WTC11 (cell line): ENCODE results near the gene CNTNAP2. TPM values are rescaled to one million over a fixed set of nuclear protein-coding genes. Genes with fewer than 3 reads are reported as not detected.

Experiments
- ATAC-seq: fragments of 200-7000 bp; cut with Tn5 transposase; 2 replicates; pipeline ENCODE4 v1.10.0; 2021; ENCODE audit warnings: mild to moderate bottlenecking, moderate library complexity
- CTCF ChIA-PET: fragments of 300-600 bp; sonication (Branson Sonifier 250); formaldehyde crosslinking; loops from one replicate; lab custom pipeline; 2021; ENCODE audit warnings: antibody characterized with exemption; lab: Charles Lee
- POLR2A ChIA-PET: fragments of 350-600 bp; sonication (Branson Sonifier 250); formaldehyde crosslinking; loops from one replicate; lab custom pipeline; 2021; ENCODE audit warnings: antibody characterized with exemption; lab: Charles Lee
- DNase-seq: peaks from one replicate; pipeline ENCODE4 v3.0.0; 2021; ENCODE audit warnings: low spot score
- H3K27ac Mint-ChIP-seq: 2 replicates; pipeline ENCODE4 v1.8.0; 2021; ENCODE audit warnings: mixed read lengths
- H3K27me3 Mint-ChIP-seq: 2 replicates; pipeline ENCODE4 v1.8.0; 2021; ENCODE audit warnings: low read depth, mild to moderate bottlenecking, moderate library complexity, mixed read lengths
- H3K36me3 Mint-ChIP-seq: 2 replicates; pipeline ENCODE4 v1.8.0; 2021; ENCODE audit warnings: mixed read lengths
- H3K4me1 Mint-ChIP-seq: 2 replicates; pipeline ENCODE4 v1.8.0; 2022; ENCODE audit warnings: mixed read lengths
- H3K4me3 Mint-ChIP-seq: 2 replicates; pipeline ENCODE4 v1.8.0; 2021; ENCODE audit warnings: mild to moderate bottlenecking, moderate library complexity, mixed read lengths
- H3K9me3 Mint-ChIP-seq: 2 replicates; pipeline ENCODE4 v1.8.0; 2021; ENCODE audit warnings: mixed read lengths
- ATF1 ChIP-seq: sonication (generic); formaldehyde crosslinking; IDR thresholded peaks from 2 replicates; pipeline ENCODE4 v1.8.1; 2023; ENCODE audit warnings: mild to moderate bottlenecking, moderate library complexity, missing genetic modification reagents
- CREB1 ChIP-seq: sonication (generic); formaldehyde crosslinking; IDR thresholded peaks from 2 replicates; pipeline ENCODE4 v1.8.0; 2023; ENCODE audit warnings: mild to moderate bottlenecking, missing genetic modification reagents
- FOXP1 ChIP-seq: sonication (generic); formaldehyde crosslinking; IDR thresholded peaks from 2 replicates; pipeline ENCODE4 v1.8.0; 2022; ENCODE audit warnings: missing genetic modification reagents, mild to moderate bottlenecking, moderate library complexity, borderline replicate concordance
- GRHL2 ChIP-seq: fragments of 250-450 bp; sonication (Bioruptor Pico); IDR thresholded peaks from 2 replicates; pipeline ENCODE4 v1.8.0; 2022; ENCODE audit warnings: mild to moderate bottlenecking, moderate library complexity; ENCODE audit not compliant: insufficient replicate concordance, severe bottlenecking
- GTF2I ChIP-seq: fragments of 250-450 bp; sonication (Bioruptor Pico); conservative IDR thresholded peaks from 2 replicates; pipeline ENCODE4 v1.4.0; 2021; ENCODE audit warnings: mild to moderate bottlenecking
- MYBL2 ChIP-seq: sonication (generic); formaldehyde crosslinking; IDR thresholded peaks from 2 replicates; pipeline ENCODE4 v1.8.1; 2023; ENCODE audit warnings: mild to moderate bottlenecking, moderate library complexity, missing genetic modification reagents
- TCF7 ChIP-seq: sonication (generic); formaldehyde crosslinking; IDR thresholded peaks from 2 replicates; pipeline ENCODE4 v1.8.0; 2022; ENCODE audit warnings: mild to moderate bottlenecking, low read depth, missing genetic modification reagents, moderate library complexity
- total RNA-seq: library from RNA; stranded (reverse); gene quantifications from 3 replicates; pipeline ENCODE4 v1.2.3, GENCODE V29; 2021
- TF ChIP-seq, protein P1 (sequence below): sonication (generic); formaldehyde crosslinking; IDR thresholded peaks from 2 replicates; pipeline ENCODE4 v1.8.1; 2023; ENCODE audit warnings: mild to moderate bottlenecking, missing genetic modification reagents
- TF ChIP-seq, protein P2 (sequence below): sonication (generic); formaldehyde crosslinking; IDR thresholded peaks from 2 replicates; pipeline ENCODE4 v1.8.0; 2023; ENCODE audit warnings: missing genetic modification reagents, mild to moderate bottlenecking, borderline replicate concordance
- TF ChIP-seq, protein P3 (sequence below): sonication (generic); formaldehyde crosslinking; IDR thresholded peaks from 2 replicates; pipeline ENCODE4 v1.8.1; 2023; ENCODE audit warnings: mild to moderate bottlenecking, missing genetic modification reagents, moderate library complexity
- TF ChIP-seq, protein P4 (sequence below): sonication (generic); formaldehyde crosslinking; IDR thresholded peaks from 2 replicates; pipeline ENCODE4 v1.8.1; 2022; ENCODE audit warnings: mild to moderate bottlenecking, missing genetic modification reagents, moderate library complexity, borderline replicate concordance
- TF ChIP-seq, protein P5 (sequence below): sonication (generic); formaldehyde crosslinking; IDR thresholded peaks from 2 replicates; pipeline ENCODE4 v1.8.1; 2022; ENCODE audit warnings: missing genetic modification reagents, borderline replicate concordance
- TF ChIP-seq, protein P6 (sequence below): sonication (generic); formaldehyde crosslinking; IDR thresholded peaks from 2 replicates; pipeline ENCODE4 v1.8.1; 2022; ENCODE audit warnings: mild to moderate bottlenecking, moderate library complexity, missing genetic modification reagents
- TF ChIP-seq, protein P7 (sequence below): sonication (generic); formaldehyde crosslinking; IDR thresholded peaks from 2 replicates; pipeline ENCODE4 v1.8.0; 2022; ENCODE audit warnings: mild to moderate bottlenecking, missing genetic modification reagents
- TF ChIP-seq, protein P8 (sequence below): sonication (generic); formaldehyde crosslinking; IDR thresholded peaks from 2 replicates; pipeline ENCODE4 v1.8.1; 2023; ENCODE audit warnings: mild to moderate bottlenecking, moderate library complexity, missing genetic modification reagents

CNTNAP2 gene
- total RNA-seq, 1 experiment from 2014 or later, result 63.8 TPM

DNA sequence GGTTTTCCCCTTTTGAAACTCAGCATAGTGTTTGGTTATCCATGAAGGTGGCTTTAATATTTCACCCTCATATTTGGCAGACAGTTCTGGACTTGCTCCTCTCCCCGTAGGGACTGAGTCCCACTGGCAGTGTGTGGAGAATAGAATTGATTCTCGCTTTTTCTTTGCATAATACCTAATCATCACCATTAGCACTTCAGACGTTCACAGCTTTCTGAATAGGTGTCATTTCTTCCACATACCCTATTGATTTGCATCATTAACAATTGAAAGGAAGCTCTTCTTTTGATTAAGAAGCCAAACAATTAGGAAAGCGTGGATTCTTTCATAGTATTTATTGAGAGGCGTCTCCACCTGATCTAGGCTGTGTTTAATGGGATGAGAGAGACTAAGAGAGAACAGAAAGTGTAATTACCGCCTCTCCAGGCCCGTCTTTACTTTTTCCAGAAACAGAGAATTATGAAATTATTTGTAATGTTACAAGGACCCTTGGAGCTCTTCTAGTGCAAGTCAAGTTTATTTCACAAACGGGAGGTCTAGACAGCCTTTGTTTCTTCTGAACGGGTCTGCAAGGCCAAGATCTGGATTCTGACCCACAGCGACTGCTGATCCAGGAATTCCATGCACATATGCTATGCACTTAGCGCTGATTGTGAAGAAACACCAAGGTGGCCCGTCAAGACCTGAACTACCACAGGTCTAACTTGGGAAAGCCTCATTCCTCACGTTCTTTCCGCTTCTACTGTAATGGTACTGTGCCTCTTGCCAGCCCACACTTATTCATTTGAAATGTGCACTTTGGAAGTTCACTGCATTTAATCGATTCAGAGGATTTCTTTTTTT is 2224.1 kb downstream of the CNTNAP2 start:
- DNase-seq (no peak), ATAC-seq (no peak; the same call in 1 of the 2 replicates)
- Mint-ChIP-seq H3K4me3 (peak overlapping the region; percentile 92), H3K9me3 (no peaks in the 10 kb centered on the region), H3K4me1 (peaks cover 83% of the 10 kb centered on the region), H3K36me3 (peaks cover 10% of the 10 kb centered on the region; the same call in 1 of the 2 replicates), H3K27ac (no peak overlapping the region), H3K27me3 (peaks cover 3% of the 10 kb centered on the region; the same call in 1 of the 2 replicates)
- TF ChIP-seq, protein P1, sequence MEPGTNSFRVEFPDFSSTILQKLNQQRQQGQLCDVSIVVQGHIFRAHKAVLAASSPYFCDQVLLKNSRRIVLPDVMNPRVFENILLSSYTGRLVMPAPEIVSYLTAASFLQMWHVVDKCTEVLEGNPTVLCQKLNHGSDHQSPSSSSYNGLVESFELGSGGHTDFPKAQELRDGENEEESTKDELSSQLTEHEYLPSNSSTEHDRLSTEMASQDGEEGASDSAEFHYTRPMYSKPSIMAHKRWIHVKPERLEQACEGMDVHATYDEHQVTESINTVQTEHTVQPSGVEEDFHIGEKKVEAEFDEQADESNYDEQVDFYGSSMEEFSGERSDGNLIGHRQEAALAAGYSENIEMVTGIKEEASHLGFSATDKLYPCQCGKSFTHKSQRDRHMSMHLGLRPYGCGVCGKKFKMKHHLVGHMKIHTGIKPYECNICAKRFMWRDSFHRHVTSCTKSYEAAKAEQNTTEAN (CRISPR knock-in tag), result no peak
- no peak for TF ChIP-seq ATF1 (CRISPR knock-in tag)
- TF ChIP-seq, protein P2, sequence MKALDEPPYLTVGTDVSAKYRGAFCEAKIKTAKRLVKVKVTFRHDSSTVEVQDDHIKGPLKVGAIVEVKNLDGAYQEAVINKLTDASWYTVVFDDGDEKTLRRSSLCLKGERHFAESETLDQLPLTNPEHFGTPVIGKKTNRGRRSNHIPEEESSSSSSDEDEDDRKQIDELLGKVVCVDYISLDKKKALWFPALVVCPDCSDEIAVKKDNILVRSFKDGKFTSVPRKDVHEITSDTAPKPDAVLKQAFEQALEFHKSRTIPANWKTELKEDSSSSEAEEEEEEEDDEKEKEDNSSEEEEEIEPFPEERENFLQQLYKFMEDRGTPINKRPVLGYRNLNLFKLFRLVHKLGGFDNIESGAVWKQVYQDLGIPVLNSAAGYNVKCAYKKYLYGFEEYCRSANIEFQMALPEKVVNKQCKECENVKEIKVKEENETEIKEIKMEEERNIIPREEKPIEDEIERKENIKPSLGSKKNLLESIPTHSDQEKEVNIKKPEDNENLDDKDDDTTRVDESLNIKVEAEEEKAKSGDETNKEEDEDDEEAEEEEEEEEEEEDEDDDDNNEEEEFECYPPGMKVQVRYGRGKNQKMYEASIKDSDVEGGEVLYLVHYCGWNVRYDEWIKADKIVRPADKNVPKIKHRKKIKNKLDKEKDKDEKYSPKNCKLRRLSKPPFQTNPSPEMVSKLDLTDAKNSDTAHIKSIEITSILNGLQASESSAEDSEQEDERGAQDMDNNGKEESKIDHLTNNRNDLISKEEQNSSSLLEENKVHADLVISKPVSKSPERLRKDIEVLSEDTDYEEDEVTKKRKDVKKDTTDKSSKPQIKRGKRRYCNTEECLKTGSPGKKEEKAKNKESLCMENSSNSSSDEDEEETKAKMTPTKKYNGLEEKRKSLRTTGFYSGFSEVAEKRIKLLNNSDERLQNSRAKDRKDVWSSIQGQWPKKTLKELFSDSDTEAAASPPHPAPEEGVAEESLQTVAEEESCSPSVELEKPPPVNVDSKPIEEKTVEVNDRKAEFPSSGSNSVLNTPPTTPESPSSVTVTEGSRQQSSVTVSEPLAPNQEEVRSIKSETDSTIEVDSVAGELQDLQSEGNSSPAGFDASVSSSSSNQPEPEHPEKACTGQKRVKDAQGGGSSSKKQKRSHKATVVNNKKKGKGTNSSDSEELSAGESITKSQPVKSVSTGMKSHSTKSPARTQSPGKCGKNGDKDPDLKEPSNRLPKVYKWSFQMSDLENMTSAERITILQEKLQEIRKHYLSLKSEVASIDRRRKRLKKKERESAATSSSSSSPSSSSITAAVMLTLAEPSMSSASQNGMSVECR (CRISPR knock-in tag), result no peak
- TF ChIP-seq GTF2I (CRISPR knock-in tag), result no peak
- TF ChIP-seq GRHL2 (CRISPR knock-in tag), result no peak
- TF ChIP-seq, protein P3, sequence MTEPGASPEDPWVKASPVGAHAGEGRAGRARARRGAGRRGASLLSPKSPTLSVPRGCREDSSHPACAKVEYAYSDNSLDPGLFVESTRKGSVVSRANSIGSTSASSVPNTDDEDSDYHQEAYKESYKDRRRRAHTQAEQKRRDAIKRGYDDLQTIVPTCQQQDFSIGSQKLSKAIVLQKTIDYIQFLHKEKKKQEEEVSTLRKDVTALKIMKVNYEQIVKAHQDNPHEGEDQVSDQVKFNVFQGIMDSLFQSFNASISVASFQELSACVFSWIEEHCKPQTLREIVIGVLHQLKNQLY, result no peak
- TF ChIP-seq, protein P4, sequence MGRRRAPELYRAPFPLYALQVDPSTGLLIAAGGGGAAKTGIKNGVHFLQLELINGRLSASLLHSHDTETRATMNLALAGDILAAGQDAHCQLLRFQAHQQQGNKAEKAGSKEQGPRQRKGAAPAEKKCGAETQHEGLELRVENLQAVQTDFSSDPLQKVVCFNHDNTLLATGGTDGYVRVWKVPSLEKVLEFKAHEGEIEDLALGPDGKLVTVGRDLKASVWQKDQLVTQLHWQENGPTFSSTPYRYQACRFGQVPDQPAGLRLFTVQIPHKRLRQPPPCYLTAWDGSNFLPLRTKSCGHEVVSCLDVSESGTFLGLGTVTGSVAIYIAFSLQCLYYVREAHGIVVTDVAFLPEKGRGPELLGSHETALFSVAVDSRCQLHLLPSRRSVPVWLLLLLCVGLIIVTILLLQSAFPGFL, result no peak
- TF ChIP-seq MYBL2 (CRISPR knock-in tag), result no peak
- TF ChIP-seq, protein P5, sequence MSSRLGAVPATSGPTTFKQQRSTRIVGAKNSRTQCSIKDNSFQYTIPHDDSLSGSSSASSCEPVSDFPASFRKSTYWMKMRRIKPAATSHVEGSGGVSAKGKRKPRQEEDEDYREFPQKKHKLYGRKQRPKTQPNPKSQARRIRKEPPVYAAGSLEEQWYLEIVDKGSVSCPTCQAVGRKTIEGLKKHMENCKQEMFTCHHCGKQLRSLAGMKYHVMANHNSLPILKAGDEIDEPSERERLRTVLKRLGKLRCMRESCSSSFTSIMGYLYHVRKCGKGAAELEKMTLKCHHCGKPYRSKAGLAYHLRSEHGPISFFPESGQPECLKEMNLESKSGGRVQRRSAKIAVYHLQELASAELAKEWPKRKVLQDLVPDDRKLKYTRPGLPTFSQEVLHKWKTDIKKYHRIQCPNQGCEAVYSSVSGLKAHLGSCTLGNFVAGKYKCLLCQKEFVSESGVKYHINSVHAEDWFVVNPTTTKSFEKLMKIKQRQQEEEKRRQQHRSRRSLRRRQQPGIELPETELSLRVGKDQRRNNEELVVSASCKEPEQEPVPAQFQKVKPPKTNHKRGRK (CRISPR knock-in tag), result no peak
- TF ChIP-seq, protein P6, sequence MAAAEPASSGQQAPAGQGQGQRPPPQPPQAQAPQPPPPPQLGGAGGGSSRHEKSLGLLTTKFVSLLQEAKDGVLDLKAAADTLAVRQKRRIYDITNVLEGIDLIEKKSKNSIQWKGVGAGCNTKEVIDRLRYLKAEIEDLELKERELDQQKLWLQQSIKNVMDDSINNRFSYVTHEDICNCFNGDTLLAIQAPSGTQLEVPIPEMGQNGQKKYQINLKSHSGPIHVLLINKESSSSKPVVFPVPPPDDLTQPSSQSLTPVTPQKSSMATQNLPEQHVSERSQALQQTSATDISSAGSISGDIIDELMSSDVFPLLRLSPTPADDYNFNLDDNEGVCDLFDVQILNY (CRISPR knock-in tag), result no peak
- TF ChIP-seq CREB1 (CRISPR knock-in tag), result no peak
- no peak for TF ChIP-seq FOXP1 (CRISPR knock-in tag)
- TF ChIP-seq, protein P7, sequence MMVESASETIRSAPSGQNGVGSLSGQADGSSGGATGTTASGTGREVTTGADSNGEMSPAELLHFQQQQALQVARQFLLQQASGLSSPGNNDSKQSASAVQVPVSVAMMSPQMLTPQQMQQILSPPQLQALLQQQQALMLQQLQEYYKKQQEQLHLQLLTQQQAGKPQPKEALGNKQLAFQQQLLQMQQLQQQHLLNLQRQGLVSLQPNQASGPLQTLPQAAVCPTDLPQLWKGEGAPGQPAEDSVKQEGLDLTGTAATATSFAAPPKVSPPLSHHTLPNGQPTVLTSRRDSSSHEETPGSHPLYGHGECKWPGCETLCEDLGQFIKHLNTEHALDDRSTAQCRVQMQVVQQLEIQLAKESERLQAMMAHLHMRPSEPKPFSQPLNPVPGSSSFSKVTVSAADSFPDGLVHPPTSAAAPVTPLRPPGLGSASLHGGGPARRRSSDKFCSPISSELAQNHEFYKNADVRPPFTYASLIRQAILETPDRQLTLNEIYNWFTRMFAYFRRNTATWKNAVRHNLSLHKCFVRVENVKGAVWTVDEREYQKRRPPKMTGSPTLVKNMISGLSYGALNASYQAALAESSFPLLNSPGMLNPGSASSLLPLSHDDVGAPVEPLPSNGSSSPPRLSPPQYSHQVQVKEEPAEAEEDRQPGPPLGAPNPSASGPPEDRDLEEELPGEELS (CRISPR knock-in tag), result no peak
- TF ChIP-seq, protein P8, sequence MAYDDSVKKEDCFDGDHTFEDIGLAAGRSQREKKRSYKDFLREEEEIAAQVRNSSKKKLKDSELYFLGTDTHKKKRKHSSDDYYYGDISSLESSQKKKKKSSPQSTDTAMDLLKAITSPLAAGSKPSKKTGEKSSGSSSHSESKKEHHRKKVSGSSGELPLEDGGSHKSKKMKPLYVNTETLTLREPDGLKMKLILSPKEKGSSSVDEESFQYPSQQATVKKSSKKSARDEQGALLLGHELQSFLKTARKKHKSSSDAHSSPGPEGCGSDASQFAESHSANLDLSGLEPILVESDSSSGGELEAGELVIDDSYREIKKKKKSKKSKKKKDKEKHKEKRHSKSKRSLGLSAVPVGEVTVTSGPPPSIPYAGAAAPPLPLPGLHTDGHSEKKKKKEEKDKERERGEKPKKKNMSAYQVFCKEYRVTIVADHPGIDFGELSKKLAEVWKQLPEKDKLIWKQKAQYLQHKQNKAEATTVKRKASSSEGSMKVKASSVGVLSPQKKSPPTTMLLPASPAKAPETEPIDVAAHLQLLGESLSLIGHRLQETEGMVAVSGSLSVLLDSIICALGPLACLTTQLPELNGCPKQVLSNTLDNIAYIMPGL (CRISPR knock-in tag), result no peak
- TF ChIP-seq TCF7, result no peak
- ChIA-PET POLR2A (no interaction called here), CTCF (interaction anchor here (0.7 kb wide), 1 partner anchor 624 kb away, joined by 3 read pairs; no protein-coding TSS in a partner anchor)
